GM12801 (cell line): Measurements from ENCODE around the gene ARPP21.

ENCODE experiments used
- CTCF ChIP-seq: IDR thresholded peaks from one replicate; pipeline ENCODE4 v1.5.1; 2011; ENCODE audit warnings: control low read depth; ENCODE audit not compliant: insufficient read length; ENCODE audit errors: extremely low read depth

Gene ARPP21

GRCh38 chr3:35638251-35638979 is 910 bp upstream of the ARPP21 start:
- no peak for TF ChIP-seq CTCF

- no peak for TF ChIP-seq CTCF
These were observed 408 bp upstream of the ARPP21 start for GRCh38 chr3:35638980-35639253.

- no peak for TF ChIP-seq CTCF
These were observed 1.2 kb downstream of the ARPP21 start for GRCh38 chr3:35640190-35641165.

- TF ChIP-seq CTCF = no peak
These were observed 2.0 kb downstream of the ARPP21 start for GRCh38 chr3:35641331-35641730.

GRCh38 chr3:35641920-35642527 is 2.7 kb downstream of the ARPP21 start:
- TF ChIP-seq CTCF = no peak

- TF ChIP-seq CTCF = no peak
These were observed 4.2 kb downstream of the ARPP21 start for GRCh38 chr3:35643495-35643894.

- TF ChIP-seq CTCF = no peak
These were observed 5.1 kb downstream of the ARPP21 start for GRCh38 chr3:35644451-35644850.
